H1 (cell line): Measurements from ENCODE around the gene LAMC1. TPM values are rescaled to one million over a fixed set of nuclear protein-coding genes. Genes with fewer than 3 reads are reported as not detected.

Source experiments
- CBX5 ChIP-seq: fragments of 300-800, 300-1000 bp; sonication (generic); IDR thresholded peaks from 2 replicates; pipeline ENCODE4 v1.7.1; 2016; ENCODE audit warnings: antibody characterized with exemption, low read length, low read depth
- RFX5 ChIP-seq: IDR thresholded peaks from 2 replicates; pipeline ENCODE4 v1.6.1; 2011; ENCODE audit warnings: low read depth, low read length, improper control_type of control experiment, borderline replicate concordance
- RNF2 ChIP-seq: fragments of 200-900, 300-1000 bp; sonication (generic); IDR thresholded peaks from 2 replicates; pipeline ENCODE4 v1.7.1; 2016; ENCODE audit warnings: borderline replicate concordance, low read depth, mild to moderate bottlenecking, antibody characterized with exemption, low read length; ENCODE audit not compliant: poor library complexity, severe bottlenecking; ENCODE audit errors: missing control alignments
- SP1 ChIP-seq: IDR thresholded peaks from 2 replicates; pipeline ENCODE4 v1.6.1; 2011; ENCODE audit warnings: low read depth, low read length
- polyA plus RNA-seq, 7 experiments: library from polyadenylated mRNA; depleted of rRNA in 3 of 7; stranded (reverse) in 5 of 7; unstranded in 2 of 7; fragments of >200 nt in 5 of 7; fragments of 200-250 nt in 2 of 7; gene quantifications; 1 replicate in 5 of 7; 2 replicates in 1 of 7; 4 replicates in 1 of 7; pipeline versions ENCODE4 v1.2.1 to v1.2.3, GENCODE V29; 2011 to 2013; ENCODE audit warnings: missing spikeins in 2 of 7, mixed read lengths in 2 of 7
- total RNA-seq: library from RNA; stranded (reverse); fragmentation: NEBNext Ultra II Directional; extraction: Animal tissue kit (Norgen Biotek cat#: 25700); gene quantifications from 2 replicates; pipeline ENCODE4 v1.2.1, GENCODE V29; 2021

Gene LAMC1
- total and polyA plus RNA-seq, 2 of the 8 experiments (the other 6 are each of a cell fraction or from before 2014, with no cell fraction given) = 47.6 to 90.3 TPM

DNA sequence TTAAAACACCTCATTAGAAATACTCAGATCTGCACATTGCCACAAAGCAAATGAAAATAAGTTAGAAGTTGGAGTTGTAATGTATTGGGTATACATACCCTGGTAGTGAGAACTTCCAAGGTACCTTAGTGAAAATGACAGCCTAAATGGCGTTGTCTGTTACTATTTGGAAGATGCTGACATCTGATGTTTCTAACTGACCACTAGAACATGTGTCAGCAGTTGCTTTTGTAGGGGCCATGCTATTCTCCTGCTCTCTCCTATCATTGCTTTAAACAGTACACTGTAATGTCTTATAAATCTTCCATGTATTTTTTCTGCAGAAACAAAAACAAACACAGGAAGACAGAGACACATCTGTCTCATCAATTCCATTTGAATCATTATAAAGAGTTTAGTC, 40.1 kb downstream of the LAMC1 start (continued):
- TF ChIP-seq CBX5 = no peak
- no peak for TF ChIP-seq RNF2
- no peak for TF ChIP-seq RFX5
- no peak for TF ChIP-seq SP1
